ENCODE measurements around the gene ADGRV1.

- TF ChIP-seq CTCF (IDR thresholded peaks at IDR 0.05; ENCODE audit: low read depth, low read length) = no peak
- TF ChIP-seq POLR2A (IDR thresholded peaks at IDR 0.05; ENCODE audit: extremely low read depth, insufficient read length) = no peak
- TF ChIP-seq MYC (IDR thresholded peaks at IDR 0.05; ENCODE audit: low read depth, low read length) = no peak
- TF ChIP-seq, protein P1, sequence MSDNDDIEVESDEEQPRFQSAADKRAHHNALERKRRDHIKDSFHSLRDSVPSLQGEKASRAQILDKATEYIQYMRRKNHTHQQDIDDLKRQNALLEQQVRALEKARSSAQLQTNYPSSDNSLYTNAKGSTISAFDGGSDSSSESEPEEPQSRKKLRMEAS (IDR thresholded peaks at IDR 0.05; ENCODE audit: low read depth, low read length) = no peak
Observed at GRCh38 chr5:91137647-91138046, 579.0 kb downstream of the ADGRV1 start.

Measured in NB4 (cell line).